Smooth muscle cell (in vitro differentiated cells): ENCODE data around the gene VPREB1. TPM values are rescaled to one million over a fixed set of nuclear protein-coding genes. Genes with fewer than 3 reads are reported as not detected.
"Not testable (repeated sequence)": the region's sequence is repeated elsewhere in the genome, so short reads cannot be mapped to it uniquely, and the experiment has no call there.

ENCODE experiments used
- DNase-seq: peaks from one replicate; lab custom pipeline; 2025; ENCODE audit not compliant: unreplicated experiment; lab: John Stamatoyannopoulos, UW
- H2AFZ ChIP-seq: fragments of 200-600 bp; sonication (generic); 2 replicates; pipeline ENCODE4 v1.6.0; 2016; ENCODE audit warnings: antibody characterized with exemption, low read depth, mild to moderate bottlenecking
- H3F3A ChIP-seq: fragments of 200-600 bp; sonication (generic); 2 replicates; pipeline ENCODE4 v1.6.0; 2017; ENCODE audit warnings: antibody characterized with exemption, low read depth
- H3K27ac ChIP-seq: fragments of 200-600 bp; sonication (generic); 2 replicates; pipeline ENCODE4 v1.5.1; 2016; ENCODE audit warnings: low read depth, mild to moderate bottlenecking
- H3K27me3 ChIP-seq: fragments of 200-600 bp; sonication (generic); 2 replicates; pipeline ENCODE4 v1.6.1; 2016; ENCODE audit warnings: low read depth, mild to moderate bottlenecking
- H3K36me3 ChIP-seq: fragments of 200-600 bp; sonication (generic); 2 replicates; pipeline ENCODE4 v1.5.1; 2016; ENCODE audit warnings: low read depth
- H3K4me1 ChIP-seq: fragments of 200-600 bp; sonication (generic); 2 replicates; pipeline ENCODE4 v1.5.1; 2016; ENCODE audit warnings: low read depth
- H3K4me2 ChIP-seq: fragments of 200-600 bp; sonication (generic); 2 replicates; pipeline ENCODE4 v1.6.0; 2016; ENCODE audit warnings: mild to moderate bottlenecking
- H3K4me3 ChIP-seq: fragments of 200-600 bp; sonication (generic); 2 replicates; pipeline ENCODE4 v1.5.1; 2016; ENCODE audit warnings: mild to moderate bottlenecking
- H3K79me2 ChIP-seq: fragments of 200-600 bp; sonication (generic); 2 replicates; pipeline ENCODE4 v1.6.0; 2016; ENCODE audit warnings: low read depth, mild to moderate bottlenecking
- H3K9ac ChIP-seq: fragments of 200-600 bp; sonication (generic); 2 replicates; pipeline ENCODE4 v1.6.0; 2016; ENCODE audit warnings: low read depth
- H3K9me3 ChIP-seq: fragments of 200-600 bp; sonication (generic); replicated peaks from 2 replicates; pipeline ENCODE4 v1.5.1; 2016; ENCODE audit warnings: low read depth
- H4K20me1 ChIP-seq: fragments of 200-600 bp; sonication (generic); 2 replicates; pipeline ENCODE4 v1.6.0; 2016; ENCODE audit warnings: low read depth
- WGBS: methylation state at CpG from one replicate; pipeline ENCODE4 v1.1.7; 2016; ENCODE audit warnings: low lambda C conversion rate; 5-methylcytosine and 5-hydroxymethylcytosine counted together
- polyA plus RNA-seq: library from polyadenylated mRNA; unstranded; fragments of >200 nt; fragmentation: Nextera tagmentation; extraction: Ambion mirVana; gene quantifications from 2 replicates; pipeline ENCODE4 v1.2.1, GENCODE V29; 2016
- total RNA-seq: library from RNA; depleted of rRNA; stranded (reverse); fragments of >200 nt; gene quantifications from 2 replicates; pipeline ENCODE4 v1.2.3, GENCODE V29; 2014

Gene VPREB1
- total and polyA plus RNA-seq, 2 experiments from 2014 or later = not detected

DNA sequence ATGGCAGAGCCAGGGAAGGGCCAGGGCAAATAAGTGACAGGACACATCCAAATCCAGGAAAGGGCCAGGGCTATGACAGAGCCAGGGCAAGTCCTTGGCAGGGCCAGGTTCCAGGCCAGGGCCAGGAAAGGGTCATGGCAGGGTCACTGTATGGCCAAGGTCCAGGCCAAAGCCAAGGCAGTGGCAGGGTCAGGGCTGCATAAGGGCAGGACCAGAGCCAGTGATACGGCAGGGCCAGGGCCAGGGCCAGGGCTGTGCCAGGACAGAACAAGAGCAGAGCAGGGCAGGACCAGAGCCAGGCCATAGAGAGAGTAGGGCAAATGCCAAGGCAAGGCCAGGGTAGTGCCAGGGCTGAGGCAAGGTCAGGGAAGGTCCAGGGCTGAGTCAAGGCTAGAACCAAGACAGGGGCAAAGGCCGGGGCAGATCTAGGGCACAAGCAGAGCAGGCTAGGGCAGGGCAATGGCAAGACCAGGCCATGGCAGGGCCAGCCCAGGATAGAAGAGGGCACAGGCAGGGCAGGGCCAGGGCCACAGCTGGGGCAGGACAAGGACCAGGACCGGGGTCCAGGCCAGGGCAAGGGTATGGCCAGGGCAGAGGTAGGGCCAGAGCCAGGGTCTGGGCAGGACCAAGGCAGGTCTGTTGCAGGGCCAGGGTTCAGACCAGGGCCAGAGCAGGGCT is 46.7 kb downstream of the VPREB1 start:
- H3K4me2 ChIP-seq, H3K9ac ChIP-seq, H3K27ac ChIP-seq, DNase-seq, H3K36me3 ChIP-seq, H3K27me3 ChIP-seq, H3K9me3 ChIP-seq, H3F3A ChIP-seq, H3K79me2 ChIP-seq, H3K4me3 ChIP-seq, H3K4me1 ChIP-seq, H2AFZ ChIP-seq, H4K20me1 ChIP-seq: not testable (repeated sequence)
- 95% methylated on average over 3 of the region's 3 CpGs for WGBS

DNA sequence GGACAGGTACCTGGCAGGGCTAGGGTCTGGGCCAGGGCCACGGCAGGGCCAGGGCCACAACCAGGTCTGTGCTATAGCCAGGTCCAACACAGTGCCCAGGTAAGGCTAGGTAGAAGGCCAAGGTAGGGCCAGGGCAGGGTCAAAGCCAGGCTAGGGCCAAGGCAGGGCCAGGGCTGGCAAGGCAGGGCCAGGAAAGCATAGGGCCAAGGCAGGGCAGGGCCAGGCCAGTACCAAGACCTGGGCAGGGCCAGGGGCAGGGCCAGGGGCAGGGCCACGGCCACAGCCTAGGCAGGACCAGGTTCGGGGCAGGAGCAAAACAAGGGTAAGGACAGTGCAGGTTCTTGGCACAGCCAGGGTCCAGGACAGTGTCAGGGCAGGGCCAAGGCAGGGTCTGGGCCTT is 48.1 kb downstream of the VPREB1 start:
- H4K20me1 ChIP-seq, H3K36me3 ChIP-seq, H3K4me2 ChIP-seq, H3K9ac ChIP-seq, H3K4me1 ChIP-seq, H2AFZ ChIP-seq, H3K79me2 ChIP-seq, H3K27ac ChIP-seq, H3K9me3 ChIP-seq, H3K4me3 ChIP-seq, DNase-seq, H3F3A ChIP-seq, H3K27me3 ChIP-seq: not testable (repeated sequence)
- WGBS = 95% methylated on average over 3 of the region's 3 CpGs

DNA sequence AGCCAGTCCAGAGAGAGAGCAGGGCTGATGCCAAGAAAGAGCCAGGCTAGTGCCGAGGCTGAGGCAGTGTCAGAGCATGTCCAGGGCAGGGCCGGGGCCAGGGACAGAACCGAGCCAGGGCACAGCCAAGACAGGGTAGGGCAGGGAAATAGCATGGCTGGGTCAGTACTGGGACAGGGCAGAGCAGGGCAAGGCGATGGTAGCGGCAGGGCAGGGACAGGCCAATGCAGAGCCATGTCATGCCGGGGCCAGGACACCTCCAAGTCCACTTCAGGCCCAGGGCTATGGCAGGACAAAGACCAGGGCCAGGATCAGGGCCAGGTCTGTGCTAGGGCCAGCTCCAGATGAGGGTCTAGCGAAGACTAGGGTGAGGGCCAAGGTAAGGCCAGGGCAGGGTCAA is 48.9 kb downstream of the VPREB1 start:
- H3K79me2 ChIP-seq, H3K36me3 ChIP-seq, H3K9me3 ChIP-seq, H3K4me1 ChIP-seq, H2AFZ ChIP-seq, H3K27me3 ChIP-seq, H4K20me1 ChIP-seq, H3K4me3 ChIP-seq, H3F3A ChIP-seq, H3K4me2 ChIP-seq, H3K9ac ChIP-seq, H3K27ac ChIP-seq, DNase-seq: not testable (repeated sequence)
- 95% methylated on average over 7 of the region's 7 CpGs for WGBS

DNA sequence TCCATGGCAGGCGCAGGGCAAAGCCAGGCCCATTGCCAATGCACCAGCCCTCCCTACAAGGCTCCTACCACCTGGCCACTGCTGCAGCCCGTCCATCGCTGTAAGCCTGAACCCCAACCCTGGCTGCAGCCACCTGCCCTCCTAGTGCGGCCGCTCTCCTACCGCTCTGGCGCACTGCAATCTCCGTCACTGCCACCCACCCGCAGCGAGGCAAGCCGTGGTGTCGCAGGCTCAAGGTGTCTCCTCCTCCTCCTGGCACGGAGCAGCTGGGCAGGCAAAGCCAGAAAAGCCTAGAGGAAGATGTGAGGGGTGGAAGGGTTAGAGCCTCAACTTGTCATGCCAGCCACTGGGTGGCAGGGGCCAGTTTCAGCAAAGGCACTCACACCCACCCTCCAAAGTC is 50.1 kb downstream of the VPREB1 start:
- not testable (repeated sequence) for H3K9me3 ChIP-seq, H3K4me3 ChIP-seq, H3K27me3 ChIP-seq, H3K36me3 ChIP-seq, DNase-seq, H4K20me1 ChIP-seq, H3K4me2 ChIP-seq, H3K27ac ChIP-seq, H3K4me1 ChIP-seq, H3F3A ChIP-seq, H2AFZ ChIP-seq, H3K9ac ChIP-seq
- peaks cover 16% of the 10 kb centered on the region for H3K79me2 ChIP-seq
- WGBS = 98% methylated on average over 13 of the region's 13 CpGs
